ENCODE results near the gene DAAM2. TPM values are rescaled to one million over a fixed set of nuclear protein-coding genes. Genes with fewer than 3 reads are reported as not detected.

Gene DAAM2
- total RNA-seq (not detected), total RNA-seq (0 to 0.16 (median 0) reads per million in 172 experiments)
- polyA plus RNA-seq (2013, experiment 1 of 2): 0.03 TPM
- polyA plus RNA-seq (2013, experiment 2 of 2): 0.80 TPM

- no peak within 1 kb of the TSS for H3K27ac ChIP-seq (ENCODE audit: low read depth in 1 of 2, low read length in 2 of 2)
- peaks cover 77% of the 10 kb centered on the region for H3K27me3 Mint-ChIP-seq
- H3K36me3 ChIP-seq (ENCODE audit: insufficient read depth, low read length): no peaks in the 10 kb centered on the region
- H3K36me3 Mint-ChIP-seq (ENCODE audit: low read depth): no peaks in the 10 kb centered on the region
- H3K4me1 ChIP-seq (ENCODE audit: insufficient read depth, low read length): no peaks in the 10 kb centered on the region
- H3K9me3 Mint-ChIP-seq: no peaks in the 10 kb centered on the region
- H3K27me3 ChIP-seq (ENCODE audit: control insufficient read depth in 1 of 2, insufficient read depth in 2 of 2, low read length in 2 of 2): peaks cover 26 to 45% of the 10 kb centered on the region in 2 experiments
- ATAC-seq (ENCODE audit: poor library complexity) (no peak), DNase-seq (no peak)
- ChIA-PET POLR2A (no interaction called here), CTCF (no interaction called here)
- intact Hi-C loops (cut with DNase I, micrococcal nuclease): no loop called here
- H3K27ac Mint-ChIP-seq: no peak within 1 kb of the TSS
- H3K4me1 Mint-ChIP-seq (ENCODE audit: low read depth): no peaks in the 10 kb centered on the region
- TF ChIP-seq, protein P1, sequence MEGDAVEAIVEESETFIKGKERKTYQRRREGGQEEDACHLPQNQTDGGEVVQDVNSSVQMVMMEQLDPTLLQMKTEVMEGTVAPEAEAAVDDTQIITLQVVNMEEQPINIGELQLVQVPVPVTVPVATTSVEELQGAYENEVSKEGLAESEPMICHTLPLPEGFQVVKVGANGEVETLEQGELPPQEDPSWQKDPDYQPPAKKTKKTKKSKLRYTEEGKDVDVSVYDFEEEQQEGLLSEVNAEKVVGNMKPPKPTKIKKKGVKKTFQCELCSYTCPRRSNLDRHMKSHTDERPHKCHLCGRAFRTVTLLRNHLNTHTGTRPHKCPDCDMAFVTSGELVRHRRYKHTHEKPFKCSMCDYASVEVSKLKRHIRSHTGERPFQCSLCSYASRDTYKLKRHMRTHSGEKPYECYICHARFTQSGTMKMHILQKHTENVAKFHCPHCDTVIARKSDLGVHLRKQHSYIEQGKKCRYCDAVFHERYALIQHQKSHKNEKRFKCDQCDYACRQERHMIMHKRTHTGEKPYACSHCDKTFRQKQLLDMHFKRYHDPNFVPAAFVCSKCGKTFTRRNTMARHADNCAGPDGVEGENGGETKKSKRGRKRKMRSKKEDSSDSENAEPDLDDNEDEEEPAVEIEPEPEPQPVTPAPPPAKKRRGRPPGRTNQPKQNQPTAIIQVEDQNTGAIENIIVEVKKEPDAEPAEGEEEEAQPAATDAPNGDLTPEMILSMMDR (IDR thresholded peaks at IDR 0.05): no peak
- no peak within 1 kb of the TSS for H3K4me3 ChIP-seq (ENCODE audit: low read length)
- no peak within 1 kb of the TSS for H3K4me3 Mint-ChIP-seq
- H3K9me3 ChIP-seq (ENCODE audit: control insufficient read depth in 1 of 2, insufficient read depth in 1 of 2, low read length in 2 of 2): peaks cover 0 to 5% of the 10 kb centered on the region in 2 experiments
Observed at GRCh38 chr6:39791850-39792539, at the start of gene DAAM2. DAAM2 (plus strand) TSS chr6:39792376; CDS start chr6:39856303, 63,927 bp downstream.

DNA sequence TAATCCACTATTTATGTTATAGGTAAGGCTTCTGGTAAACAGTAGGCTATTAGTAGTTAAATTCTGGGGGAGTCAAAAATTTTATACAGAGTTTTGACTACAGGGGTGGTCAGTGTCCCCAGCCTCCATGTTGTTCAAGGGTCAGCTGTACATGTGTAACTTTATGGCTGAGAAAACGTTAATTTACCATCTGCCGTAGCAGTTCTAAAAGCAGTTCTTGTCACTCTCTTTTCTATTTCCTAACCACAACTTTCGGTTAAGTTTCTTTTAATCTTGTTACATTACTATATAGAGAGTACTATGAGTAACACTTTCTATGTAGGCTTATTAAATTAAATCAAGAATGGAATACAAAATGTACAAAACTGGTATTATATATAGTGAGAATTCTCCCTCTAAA lies 45.4 kb upstream of the DAAM2 start:
- H3K36me3 Mint-ChIP-seq (ENCODE audit: low read depth): no peaks in the 10 kb centered on the region
- H3K4me3 Mint-ChIP-seq: no peak overlapping the region
- POLR2A ChIA-PET: no interaction called here

DNA sequence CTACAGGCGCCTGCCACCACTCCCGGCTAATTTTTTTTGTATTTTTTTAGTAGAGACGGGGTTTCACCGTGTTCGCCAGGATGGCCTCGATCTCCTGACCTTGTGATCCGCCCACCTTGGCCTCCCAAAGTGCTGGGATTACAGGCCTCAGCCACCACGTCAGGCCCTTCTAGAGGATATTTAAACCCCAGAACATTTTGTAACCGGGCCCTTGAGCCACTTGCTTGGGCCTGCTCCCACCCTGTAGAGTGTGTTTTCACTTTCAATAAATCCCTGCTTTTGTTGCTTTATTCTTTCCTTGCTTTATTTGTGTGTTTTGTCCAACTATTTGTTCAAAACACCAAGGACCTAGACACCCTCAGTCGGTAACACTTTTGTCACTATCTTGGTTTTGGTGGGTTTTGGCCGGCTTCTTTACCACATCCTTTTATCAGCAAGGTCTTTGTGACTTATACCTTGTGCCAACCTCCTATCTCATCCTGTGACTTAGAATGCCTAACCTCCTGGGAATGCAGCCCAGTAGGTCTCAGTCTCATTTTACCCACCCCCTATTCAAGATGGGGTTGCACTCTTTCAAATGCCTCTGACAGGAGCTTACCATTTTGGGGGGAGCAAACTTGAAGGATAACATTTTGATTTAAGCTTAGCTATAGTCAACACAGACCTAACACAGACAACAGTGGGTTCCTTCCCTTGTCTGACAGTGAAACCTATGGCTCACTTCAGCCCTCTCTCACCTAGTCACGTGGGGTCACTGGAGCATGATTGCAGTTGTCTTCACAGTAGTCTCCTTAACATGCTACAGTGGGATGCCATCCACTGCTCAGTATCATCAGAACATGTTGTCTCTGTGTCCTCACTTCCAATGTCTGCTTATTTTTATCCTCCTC lies 39.1 kb upstream of the DAAM2 start:
- no peak overlapping the region for H3K27ac Mint-ChIP-seq
- Histone ChIP-seq H3K4me3 (ENCODE audit: low read length) (no peak overlapping the region), H3K27me3 (ENCODE audit: control insufficient read depth in 1 of 2, insufficient read depth in 2 of 2, low read length in 2 of 2) (no peaks in the 10 kb centered on the region), H3K9me3 (ENCODE audit: control insufficient read depth in 1 of 2, insufficient read depth in 1 of 2, low read length in 2 of 2) (no peaks in the 10 kb centered on the region), H3K36me3 (ENCODE audit: insufficient read depth, low read length) (no peaks in the 10 kb centered on the region), H3K4me1 (ENCODE audit: insufficient read depth, low read length) (no peaks in the 10 kb centered on the region), H3K27ac (ENCODE audit: low read depth in 1 of 2, low read length in 2 of 2) (no peak overlapping the region)
- no peaks in the 10 kb centered on the region for H3K4me1 Mint-ChIP-seq (ENCODE audit: low read depth)
- ChIA-PET CTCF (no interaction called here), POLR2A (no interaction called here)
- no peaks in the 10 kb centered on the region for H3K36me3 Mint-ChIP-seq (ENCODE audit: low read depth)
- no peak for DNase-seq
- no peak overlapping the region for H3K4me3 Mint-ChIP-seq
- H3K9me3 Mint-ChIP-seq: no peaks in the 10 kb centered on the region
- intact Hi-C loops (cut with DNase I, micrococcal nuclease): no loop called here
- ATAC-seq (ENCODE audit: poor library complexity): no peak
- TF ChIP-seq, protein P1 (IDR thresholded peaks at IDR 0.05): no peak
- peaks cover 9% of the 10 kb centered on the region for H3K27me3 Mint-ChIP-seq

More for the DNA sequence above, 45.4 kb upstream of the DAAM2 start:
- Histone ChIP-seq H3K4me1 (ENCODE audit: insufficient read depth, low read length) (no peaks in the 10 kb centered on the region), H3K27me3 (ENCODE audit: control insufficient read depth in 1 of 2, insufficient read depth in 2 of 2, low read length in 2 of 2) (peaks cover 0 to 2% of the 10 kb centered on the region in 2 experiments), H3K4me3 (ENCODE audit: low read length) (no peak overlapping the region), H3K9me3 (ENCODE audit: control insufficient read depth in 1 of 2, insufficient read depth in 1 of 2, low read length in 2 of 2) (no peaks in the 10 kb centered on the region), H3K27ac (ENCODE audit: low read depth in 1 of 2, low read length in 2 of 2) (no peak overlapping the region), H3K36me3 (ENCODE audit: insufficient read depth, low read length) (no peaks in the 10 kb centered on the region)
- intact Hi-C loops (cut with DNase I, micrococcal nuclease): no loop called here
- ATAC-seq (ENCODE audit: poor library complexity): no peak
- no peak for DNase-seq
- peaks cover 9% of the 10 kb centered on the region for H3K27me3 Mint-ChIP-seq
- CTCF ChIA-PET: no interaction called here
- TF ChIP-seq, protein P1 (IDR thresholded peaks at IDR 0.05): no peak
- H3K9me3 Mint-ChIP-seq: peaks cover 2% of the 10 kb centered on the region
- no peak overlapping the region for H3K27ac Mint-ChIP-seq
- no peaks in the 10 kb centered on the region for H3K4me1 Mint-ChIP-seq (ENCODE audit: low read depth)
